Adipose tissue (tissue), 3 donors: ENCODE measurements around the gene RHEBL1. TPM values are rescaled to one million over a fixed set of nuclear protein-coding genes. Genes with fewer than 3 reads are reported as not detected.
A peak's percentile ranks its signal among the peaks of the same experiment; 100 is the strongest.
"Not testable (repeated sequence)": the region's sequence is repeated elsewhere in the genome, so short reads cannot be mapped to it uniquely, and the experiment has no call there.

Source experiments
- H3K27ac ChIP-seq: one replicate; pipeline ENCODE4 v1.5.1; 2013; ENCODE audit warnings: low read depth, low read length
- WGBS, 3 donors: extraction: QIAGEN DNeasy Blood & Tissue Kit; methylation state at CpG; one replicate each; pipeline ENCODE4 v1.1.7; 2013; 5-methylcytosine and 5-hydroxymethylcytosine counted together
- polyA plus RNA-seq, 3 donors: library from polyadenylated mRNA; stranded (reverse); fragments of 200-250 nt; gene quantifications; one replicate each; pipeline ENCODE4 v1.2.3, GENCODE V29; 2013
- donor health status: healthy with polysubstance abuse.
- donor health status: Bipolar disorder and iron deficiency.
- donor health status: healthy.

RHEBL1 gene
- polyA plus RNA-seq, 3 donors: 0.53 to 2.6 (median 0.55) TPM

- 3 to 5% (median 4%) methylated on average over 14 of the region's 14 CpGs for WGBS, 3 donors
- no peak overlapping the region for H3K27ac ChIP-seq
These were observed 22.0 kb upstream of the RHEBL1 start for GRCh38 chr12:49091836-49092085.

DNA sequence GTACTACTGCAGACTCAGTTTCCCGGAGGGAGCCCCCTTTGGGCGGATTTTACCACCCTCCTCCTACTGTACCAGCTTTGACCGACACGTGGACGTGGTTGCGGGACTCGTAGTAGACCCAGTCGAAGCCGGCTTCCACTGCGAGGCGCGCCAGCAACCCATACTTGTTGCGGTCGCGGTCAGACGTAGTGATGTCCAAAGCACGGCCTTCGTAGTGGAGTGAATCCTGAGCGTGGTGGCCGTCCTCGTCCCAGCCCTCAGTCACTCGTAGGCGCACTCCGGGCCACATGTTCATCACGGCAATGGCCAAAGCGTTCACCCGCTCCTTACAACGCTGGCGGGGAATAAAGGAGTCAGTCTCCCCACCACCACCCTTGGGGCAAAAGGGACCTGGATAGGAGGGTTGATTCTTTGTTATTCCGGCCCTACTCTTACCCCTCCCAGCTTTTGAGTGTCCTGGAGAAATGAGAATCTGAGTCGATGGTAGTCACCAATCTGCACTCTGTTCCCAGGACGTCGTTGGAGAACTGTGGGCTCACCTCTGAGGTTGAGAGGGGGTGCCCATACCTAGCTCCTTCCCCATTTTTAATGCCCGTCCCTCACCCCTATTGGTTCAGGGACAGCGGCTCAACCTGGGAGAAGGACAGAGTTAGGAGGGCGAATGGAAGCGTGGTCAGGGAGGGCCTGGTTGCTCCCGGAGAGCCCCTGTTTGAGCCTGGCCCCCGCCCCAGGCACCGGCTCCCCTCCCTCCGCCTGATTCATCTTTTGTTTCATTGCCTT, 21.5 kb upstream of the RHEBL1 start:
- WGBS, 3 donors: 19 to 47% (median 38%) methylated on average over 41 of the region's 41 CpGs
- no peak overlapping the region for H3K27ac ChIP-seq

- H3K27ac ChIP-seq: no peak overlapping the region
- WGBS, 3 donors: 3 to 4% (median 4%) methylated on average over 88 of the region's 88 CpGs
These were observed 20.3 kb upstream of the RHEBL1 start for GRCh38 chr12:49089821-49090773.

DNA sequence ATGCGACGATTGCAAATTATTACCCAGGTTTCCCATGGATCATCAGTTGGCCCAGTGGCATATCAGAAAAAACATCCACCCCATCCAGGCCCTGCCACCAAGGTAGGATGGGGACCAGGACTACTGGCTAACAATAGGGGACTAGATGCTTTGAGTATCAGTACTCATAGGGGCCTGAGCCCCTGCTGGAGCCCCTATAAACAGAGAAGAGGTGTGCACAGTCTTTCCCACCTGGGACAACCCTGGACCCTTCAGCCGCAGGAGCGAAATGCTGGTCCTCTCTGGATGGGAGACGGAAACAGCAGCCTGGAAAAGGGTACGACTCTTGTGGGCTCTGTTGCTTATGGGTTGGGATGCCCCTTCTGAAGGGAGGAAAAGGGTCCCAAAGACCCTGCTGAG, 19.2 kb upstream of the RHEBL1 start:
- 51 to 69% (median 61%) methylated on average over 6 of the region's 6 CpGs for WGBS, 3 donors
- H3K27ac ChIP-seq: no peak overlapping the region

DNA sequence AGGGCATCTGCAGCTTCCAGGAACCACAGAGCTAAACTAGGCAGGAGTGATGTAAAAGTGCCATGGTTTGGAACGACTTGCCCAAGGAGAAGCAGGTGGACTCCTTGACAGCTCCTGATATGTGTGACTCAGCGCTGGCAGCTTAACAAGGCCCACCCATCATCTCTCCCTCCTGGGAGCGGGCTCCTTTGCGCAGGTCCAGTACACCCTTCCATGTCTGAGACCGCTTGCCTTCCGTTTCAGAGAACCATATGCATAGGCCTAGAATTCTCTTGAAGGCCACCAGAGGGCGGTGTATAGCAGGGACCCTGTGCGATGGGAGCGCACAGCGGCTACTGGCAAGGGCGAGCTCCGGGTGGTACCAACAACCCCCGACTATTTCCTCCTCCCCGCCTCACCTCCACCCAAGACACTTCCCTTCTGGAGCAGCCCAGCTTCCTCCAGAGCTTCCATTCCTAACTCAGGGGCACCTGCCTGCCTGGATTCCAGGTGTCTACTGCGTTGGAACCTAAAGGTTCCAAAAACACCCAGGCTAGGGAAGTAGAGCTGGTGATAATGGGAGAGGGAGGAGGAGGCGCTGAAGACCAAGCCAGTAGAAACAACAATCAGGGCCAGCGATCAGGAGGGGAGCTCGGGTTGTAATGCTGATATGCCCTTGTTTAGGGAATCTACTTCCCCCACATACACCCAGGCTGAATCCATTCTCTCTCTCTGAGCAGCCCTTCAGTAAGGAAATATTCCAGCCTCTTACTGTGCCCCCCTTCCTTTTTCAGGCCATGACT, 18.6 kb upstream of the RHEBL1 start:
- WGBS, 3 donors: 1 to 3% (median 2%) methylated on average over 18 of the region's 18 CpGs
- no peak overlapping the region for H3K27ac ChIP-seq

GRCh38 chr12:49086116-49086515, 16.3 kb upstream of the RHEBL1 start:
- H3K27ac ChIP-seq: no peak overlapping the region
- 71 to 79% (median 77%) methylated on average over 3 of the region's 3 CpGs for WGBS, 3 donors

GRCh38 chr12:49084438-49084837, 14.7 kb upstream of the RHEBL1 start:
- WGBS, 3 donors: 96 to 100% (median 98%) methylated on average over 3 of the region's 3 CpGs

DNA sequence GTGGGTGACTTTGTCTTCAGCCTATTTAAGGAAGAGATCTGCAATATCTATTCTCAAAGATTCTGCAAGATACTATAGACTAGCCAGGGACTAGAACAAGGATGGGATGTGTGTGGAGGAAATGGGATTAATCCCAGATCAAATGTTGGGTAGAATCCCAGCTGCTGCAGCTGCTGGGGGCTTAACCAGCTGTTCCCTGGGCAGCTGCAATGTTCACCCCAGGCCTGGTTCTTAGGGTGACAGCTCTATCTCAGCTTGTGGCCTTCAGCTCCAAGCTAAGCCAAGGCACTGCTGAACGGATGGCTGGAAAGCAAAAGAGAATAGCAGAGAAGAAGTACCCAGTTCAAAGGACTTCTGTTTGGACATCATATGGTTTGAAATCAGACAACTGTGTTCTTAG, 10.0 kb upstream of the RHEBL1 start:
- H3K27ac ChIP-seq: no peak overlapping the region
- 23 to 85% (median 65%) methylated on average over 1 of the region's 1 CpG for WGBS, 3 donors

More at GRCh38 chr12:49084438-49084837, 14.7 kb upstream of the RHEBL1 start:
- no peak overlapping the region for H3K27ac ChIP-seq

DNA sequence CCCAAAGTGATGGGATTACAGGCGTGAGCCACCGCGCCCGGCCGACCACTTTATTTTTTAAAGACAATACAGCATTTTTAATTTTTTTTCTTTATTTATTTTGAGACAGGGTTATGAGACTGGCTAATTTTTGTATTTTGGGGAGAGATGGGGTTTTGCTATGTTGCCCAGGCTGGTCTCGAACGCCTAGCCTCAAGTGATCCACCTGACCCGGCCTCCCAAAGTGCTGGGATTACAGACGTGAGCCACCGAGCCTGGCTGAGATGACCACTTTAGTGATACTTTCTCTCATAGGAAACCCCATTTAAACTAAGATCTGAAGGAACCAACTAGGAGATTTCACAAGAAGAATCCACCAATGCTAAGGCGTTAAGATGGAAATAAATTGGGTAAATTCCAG, 1.2 kb upstream of the RHEBL1 start:
- H3K27ac ChIP-seq: no peak overlapping the region
- 90 to 94% (median 92%) methylated on average over 11 of the region's 11 CpGs for WGBS, 3 donors

GRCh38 chr12:49068879-49069506, 786 bp downstream of the RHEBL1 start:
- no peak overlapping the region for H3K27ac ChIP-seq

DNA sequence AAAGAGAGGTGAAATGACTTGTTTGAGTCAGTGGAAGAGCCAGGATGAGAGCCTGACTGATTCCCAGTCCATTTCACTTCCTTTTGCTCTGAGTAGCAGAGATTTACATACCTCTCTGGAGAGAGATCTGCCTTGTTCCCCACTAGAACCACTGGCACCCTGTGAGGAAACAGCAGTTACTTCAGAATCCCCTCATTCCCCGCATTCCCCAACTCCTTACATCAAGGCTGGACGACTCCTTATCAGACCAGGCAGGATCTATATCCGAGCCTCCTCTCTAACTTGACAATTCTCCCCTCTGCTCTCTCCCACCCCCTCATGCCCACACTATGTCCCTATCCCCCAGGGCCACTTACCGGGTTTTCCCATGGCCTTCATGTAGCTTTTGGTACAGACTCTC, 3.7 kb downstream of the RHEBL1 start:
- H3K27ac ChIP-seq: no peak overlapping the region
- 52 to 85% (median 71%) methylated on average over 4 of the region's 4 CpGs for WGBS, 3 donors

More at GRCh38 chr12:49068879-49069506, 786 bp downstream of the RHEBL1 start:
- WGBS, 3 donors: 16 to 24% (median 21%) methylated on average over 21 of the region's 21 CpGs

DNA sequence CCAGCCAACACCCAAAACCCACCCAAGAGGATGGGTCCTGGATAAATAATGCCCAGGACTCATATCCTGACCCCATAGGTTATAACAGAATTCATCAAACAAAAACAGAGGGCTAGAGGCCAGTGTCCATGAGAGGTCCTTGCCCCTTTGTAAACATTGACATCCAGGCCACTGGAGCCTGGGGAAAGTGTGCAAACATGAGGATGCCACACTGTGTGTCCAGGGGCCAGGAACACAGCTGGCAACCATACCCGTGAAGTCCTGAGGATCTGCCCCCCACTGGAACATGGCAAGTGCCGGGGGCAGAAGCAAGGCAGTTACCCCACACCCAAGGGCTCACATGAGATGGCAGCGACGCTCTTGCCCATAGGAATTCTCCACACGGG, 5.0 kb downstream of the RHEBL1 start:
- WGBS, 3 donors: 91 to 93% (median 91%) methylated on average over 5 of the region's 5 CpGs
- no peak overlapping the region for H3K27ac ChIP-seq

DNA sequence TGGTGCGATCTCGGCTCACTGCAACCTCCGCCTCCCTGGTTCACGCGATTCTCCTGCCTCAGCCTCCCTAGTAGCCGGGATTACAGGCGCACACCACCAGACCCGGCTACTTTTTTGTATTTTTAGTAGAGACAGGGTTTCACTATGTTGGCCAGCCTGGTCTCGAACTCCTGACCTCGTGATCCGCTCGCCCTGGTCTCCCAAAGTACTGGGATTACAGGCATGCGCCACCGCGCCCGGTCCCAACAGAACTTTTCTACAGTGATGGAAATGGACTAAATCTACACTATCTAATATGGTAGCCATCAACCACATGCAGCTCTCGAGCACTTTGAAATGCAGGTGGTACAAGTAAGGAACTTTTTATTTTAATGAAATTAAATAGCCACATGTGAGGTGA, 7.9 kb downstream of the RHEBL1 start:
- WGBS, 3 donors: 91 to 93% (median 93%) methylated on average over 17 of the region's 17 CpGs
- H3K27ac ChIP-seq: not testable (repeated sequence)

GRCh38 chr12:49061157-49061650, 8.6 kb downstream of the RHEBL1 start:
- WGBS, 3 donors: 5 to 9% (median 6%) methylated on average over 15 to 16 of the region's 16 CpGs
- no peak overlapping the region for H3K27ac ChIP-seq

DNA sequence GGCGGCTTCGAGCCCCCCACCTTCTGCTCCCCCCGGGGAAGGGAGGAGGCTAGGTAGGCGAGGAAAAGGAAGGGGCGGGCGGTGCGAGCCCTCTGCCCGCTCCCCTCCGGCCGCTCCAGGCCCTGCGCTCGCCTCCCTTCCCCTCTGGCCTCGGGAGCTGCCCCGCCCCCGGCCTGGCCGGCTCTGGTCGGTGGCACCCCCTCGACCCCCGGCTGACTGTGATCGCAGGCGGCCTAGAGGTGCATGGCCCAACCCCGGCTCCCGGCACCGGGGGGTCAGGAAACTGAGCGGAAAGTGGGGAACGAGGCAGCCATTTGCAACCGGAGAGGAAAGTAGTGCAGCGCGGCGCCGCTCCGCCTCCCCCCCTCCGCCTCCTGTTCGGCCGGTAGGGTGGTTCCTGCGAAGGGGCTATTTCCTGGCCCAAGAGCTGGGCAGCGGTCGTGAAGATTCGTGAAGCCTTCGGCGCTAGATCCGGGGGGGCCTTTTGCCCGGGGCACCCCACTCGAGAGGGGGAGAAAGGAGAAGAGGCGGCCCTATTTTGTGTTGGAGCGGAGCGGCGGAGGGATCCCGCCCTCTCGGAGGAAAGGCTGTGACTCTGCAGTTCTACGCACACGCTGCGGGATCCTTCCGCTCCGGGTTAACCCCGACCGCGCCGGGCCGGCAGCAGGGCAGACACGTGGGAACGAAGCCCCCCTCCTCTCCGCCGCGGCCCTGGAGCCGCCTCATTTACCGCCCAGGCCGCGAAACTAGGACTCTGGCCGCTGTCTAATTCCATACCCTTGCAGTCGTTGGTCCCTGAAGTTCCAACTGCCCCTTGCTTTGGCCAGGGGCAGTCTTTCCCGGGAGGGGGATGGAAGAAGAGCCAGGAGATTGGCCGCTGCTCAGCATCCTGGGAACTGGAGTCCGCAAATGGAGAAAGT, 9.3 kb downstream of the RHEBL1 start, which contains the start of gene KMT2D:
TSS of gene KMT2D (minus strand) at position 558 of the 920 bp plus-strand sequence. CDS start 5,470 bp downstream, outside the sequence.
- peak within 1 kb of the TSS; percentile 96 for H3K27ac ChIP-seq
- WGBS, 3 donors: 1% methylated on average over 57 to 74 of the region's 74 CpGs

DNA sequence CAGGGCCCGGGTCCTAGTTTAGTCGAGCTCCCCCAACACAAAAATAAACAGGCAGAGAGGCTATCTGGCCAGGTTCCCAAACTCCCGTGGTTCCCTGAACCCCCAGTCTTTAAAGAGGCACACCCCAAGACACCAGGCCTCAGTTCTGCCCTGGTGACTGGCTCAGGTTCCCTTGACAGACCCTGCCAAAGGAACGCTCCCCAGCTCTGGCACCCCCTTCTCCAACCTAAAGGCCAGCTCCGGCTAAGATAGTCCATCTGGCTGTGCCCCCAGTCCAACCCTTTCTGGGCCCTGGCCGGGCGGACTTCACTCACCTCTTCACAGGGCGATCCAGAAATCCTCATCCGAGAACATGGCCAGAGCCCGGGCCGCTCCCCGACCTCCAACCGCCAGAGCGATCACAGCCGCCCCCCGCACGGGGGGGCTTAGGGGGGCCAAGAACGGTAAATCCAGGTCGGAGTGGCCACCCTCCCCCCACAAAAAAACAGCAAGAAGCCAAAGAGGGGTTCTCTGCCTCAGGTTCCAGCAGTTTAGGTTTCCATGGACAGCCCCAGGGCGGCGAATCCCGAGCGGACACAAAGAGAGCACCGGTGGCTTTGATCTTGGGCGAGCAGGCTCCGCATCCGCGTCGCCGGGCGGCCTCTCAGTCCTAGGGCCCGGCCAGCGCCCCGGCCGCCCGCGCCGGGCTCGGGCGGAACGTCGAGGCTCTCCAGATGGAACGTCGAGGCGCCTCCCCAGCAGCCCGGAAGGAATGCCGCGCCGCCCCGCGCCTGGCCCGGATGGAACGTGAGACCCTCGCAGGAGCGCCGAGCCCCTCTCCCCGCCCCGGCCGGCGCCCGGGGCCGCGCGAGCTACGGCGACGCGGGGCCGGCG, 10.2 kb downstream of the RHEBL1 start:
- H3K27ac ChIP-seq: no peak overlapping the region
- WGBS, 3 donors: 0 to 1% (median 1%) methylated on average over 56 to 70 of the region's 70 CpGs

DNA sequence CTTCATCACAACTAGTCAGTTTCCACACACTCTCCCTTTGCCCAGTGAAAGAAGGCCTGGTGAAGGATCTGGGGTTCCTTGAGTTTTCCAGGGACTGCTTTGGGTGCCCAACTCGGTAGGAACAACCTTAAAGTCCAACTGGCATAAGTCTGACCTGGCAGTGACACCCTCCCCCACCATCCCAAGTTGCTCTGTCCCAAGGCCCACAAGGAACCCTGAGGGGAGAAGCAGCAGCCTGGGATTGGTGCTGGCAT, 10.8 kb downstream of the RHEBL1 start:
- WGBS, 3 donors: 0% methylated on average over 1 of the region's 1 CpG
- no peak overlapping the region for H3K27ac ChIP-seq
